GM19023 (cell line): ENCODE data around the gene RCOR2.

Experiments
- ATAC-seq: cut with Tn5 transposase; IDR thresholded peaks from one replicate; pipeline ENCODE4 v1.9.1; 2021; ENCODE audit warnings: mild to moderate bottlenecking, moderate library complexity; ENCODE audit not compliant: unreplicated experiment

Gene RCOR2

GRCh38 chr11:63923319-63923718 lies 6.4 kb upstream of the RCOR2 start:
- no peak for ATAC-seq

DNA sequence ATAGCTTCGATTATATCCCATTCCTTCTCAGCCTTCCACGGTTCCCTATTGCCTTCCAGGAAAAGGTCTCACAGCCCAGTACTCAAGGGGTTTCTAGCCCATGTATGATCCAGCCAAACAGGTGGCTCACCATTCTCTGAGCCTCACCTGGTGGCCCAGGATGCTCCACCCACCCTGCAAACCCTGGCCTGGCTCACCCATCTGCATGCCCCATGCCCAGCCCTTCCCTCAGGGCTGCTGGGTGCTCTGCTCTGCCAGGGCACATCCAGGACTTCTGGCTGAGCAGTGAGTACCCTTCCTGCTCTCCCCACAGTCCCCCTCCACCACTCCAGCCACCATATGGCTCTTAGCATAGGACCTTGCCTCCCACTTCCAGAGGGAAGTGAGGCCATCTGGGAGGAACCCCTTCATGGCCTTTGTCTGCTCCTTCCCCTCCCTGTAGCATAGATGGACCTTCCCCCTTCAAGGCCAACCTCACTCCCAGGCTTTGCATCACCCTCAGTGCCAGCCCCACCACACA lies 5.8 kb upstream of the RCOR2 start:
- ATAC-seq = no peak

- no peak for ATAC-seq
Observed at GRCh38 chr11:63920939-63921417, 4.0 kb upstream of the RCOR2 start.

DNA sequence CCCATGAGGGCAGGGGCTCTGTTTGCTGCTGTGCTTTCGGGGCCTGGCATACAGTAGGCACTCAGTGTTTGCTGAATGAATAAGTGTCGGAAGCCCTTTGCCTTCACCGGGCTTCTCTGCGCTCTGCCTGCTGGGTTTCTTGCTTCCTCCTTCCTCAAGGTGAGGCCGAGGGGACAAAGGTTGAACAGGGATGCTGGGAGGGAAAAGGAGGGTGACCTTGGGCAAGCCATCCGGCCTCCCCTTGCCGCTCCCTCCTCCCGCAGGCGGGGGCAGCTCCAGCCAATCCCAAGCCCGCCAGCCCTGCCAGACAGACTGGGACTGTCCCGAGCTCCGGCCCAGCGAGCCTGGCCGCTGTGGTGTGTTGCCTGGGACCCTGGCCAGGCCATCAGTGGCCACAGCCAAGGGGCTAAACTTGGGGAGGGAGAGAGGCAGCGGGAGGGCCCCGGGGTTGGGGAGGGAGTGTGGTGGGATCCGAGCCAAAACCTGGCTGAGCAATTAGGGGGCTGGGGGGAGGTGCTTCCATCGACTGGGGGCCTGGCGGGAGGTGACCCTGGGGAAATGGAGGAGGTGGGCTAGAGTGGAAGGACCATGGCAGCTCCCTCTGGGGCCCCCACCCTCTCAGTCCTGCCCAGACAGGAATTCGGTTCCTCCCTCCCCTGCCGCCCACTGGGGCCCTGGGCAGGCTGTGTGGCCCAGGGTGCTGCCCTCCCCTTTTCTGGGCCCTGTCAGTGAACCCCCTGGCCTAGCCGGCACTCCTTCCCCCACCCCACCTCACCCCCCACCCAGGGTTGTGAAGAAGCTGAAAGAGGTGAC lies 3.4 kb upstream of the RCOR2 start:
- no peak for ATAC-seq

- no peak for ATAC-seq
Observed at GRCh38 chr11:63919267-63920125, 2.5 kb upstream of the RCOR2 start.

DNA sequence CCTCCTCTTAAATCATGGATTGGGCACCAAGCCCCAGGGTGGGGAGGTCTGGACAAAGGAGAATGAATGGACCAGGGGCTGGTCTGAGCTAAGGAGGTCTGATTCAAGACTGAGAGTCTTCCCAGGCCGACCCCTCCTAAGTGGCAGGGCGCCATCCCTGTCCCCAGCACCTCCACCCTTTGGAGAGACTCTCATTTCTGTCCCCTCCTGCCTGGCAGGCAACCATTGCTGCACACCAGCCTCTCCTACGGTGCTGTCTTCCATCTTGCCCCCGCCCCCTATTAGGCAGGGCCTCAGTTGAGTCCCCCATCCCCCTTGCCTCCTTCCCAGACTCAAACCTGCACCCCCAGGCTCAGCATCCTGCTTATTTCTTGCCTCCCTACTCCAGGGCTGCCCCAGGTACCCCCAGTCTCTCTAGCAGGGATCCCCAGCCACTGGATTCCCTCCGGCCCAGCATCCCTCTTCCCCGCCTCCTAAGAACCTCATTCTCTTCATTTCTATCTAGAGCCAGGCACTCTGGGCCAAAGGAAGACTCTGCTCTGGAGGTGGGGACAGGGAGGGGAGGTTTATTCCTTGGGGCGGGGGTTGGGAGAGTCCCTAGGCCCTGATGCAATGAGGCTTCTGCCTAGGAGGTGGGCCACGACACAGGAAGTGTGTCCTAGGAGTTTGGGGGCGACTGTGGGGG lies 1.7 kb upstream of the RCOR2 start:
- ATAC-seq = no peak

DNA sequence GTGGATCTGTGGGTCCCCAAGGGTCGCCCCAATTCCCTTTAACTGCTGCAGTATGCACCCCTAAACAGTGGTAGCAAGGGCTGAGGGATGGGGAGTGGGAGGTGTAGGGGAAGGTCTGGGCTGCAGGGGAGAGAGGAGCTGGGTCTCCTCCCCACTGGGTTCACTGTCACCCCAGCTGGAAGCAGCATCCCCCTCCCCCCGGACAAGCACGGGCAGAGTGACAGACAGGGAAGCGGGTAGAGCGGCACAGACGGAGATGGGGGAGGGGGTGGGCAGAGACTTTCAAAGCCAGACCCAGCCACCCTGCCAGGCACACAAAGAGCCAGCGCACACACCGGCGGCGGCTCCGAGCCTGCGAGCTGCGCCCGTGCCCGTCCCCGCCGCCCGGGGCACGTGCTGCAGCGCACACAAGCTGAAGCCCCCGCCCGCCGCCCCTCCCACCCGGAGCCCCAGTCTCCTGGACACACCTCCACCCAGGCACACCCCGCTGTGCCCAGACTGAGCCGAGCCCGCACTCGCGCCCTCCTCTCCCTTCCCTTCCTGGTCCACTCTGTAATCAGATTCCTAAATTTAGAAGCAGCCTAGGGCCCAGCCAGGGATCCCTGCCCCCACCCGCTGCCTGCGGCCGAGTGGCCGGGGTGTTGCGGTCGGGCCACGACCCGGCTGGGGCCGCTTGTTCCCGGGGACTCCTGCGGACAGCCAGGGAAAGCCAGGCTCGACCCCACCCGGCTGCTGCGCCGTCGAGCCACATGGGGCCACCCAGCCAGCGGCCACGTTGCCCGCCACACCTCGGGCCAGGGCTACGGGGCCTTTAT lies 935 bp upstream of the RCOR2 start:
- ATAC-seq = no peak

GRCh38 chr11:63915961-63916836 lies 765 bp downstream of the RCOR2 start:
- no peak for ATAC-seq

DNA sequence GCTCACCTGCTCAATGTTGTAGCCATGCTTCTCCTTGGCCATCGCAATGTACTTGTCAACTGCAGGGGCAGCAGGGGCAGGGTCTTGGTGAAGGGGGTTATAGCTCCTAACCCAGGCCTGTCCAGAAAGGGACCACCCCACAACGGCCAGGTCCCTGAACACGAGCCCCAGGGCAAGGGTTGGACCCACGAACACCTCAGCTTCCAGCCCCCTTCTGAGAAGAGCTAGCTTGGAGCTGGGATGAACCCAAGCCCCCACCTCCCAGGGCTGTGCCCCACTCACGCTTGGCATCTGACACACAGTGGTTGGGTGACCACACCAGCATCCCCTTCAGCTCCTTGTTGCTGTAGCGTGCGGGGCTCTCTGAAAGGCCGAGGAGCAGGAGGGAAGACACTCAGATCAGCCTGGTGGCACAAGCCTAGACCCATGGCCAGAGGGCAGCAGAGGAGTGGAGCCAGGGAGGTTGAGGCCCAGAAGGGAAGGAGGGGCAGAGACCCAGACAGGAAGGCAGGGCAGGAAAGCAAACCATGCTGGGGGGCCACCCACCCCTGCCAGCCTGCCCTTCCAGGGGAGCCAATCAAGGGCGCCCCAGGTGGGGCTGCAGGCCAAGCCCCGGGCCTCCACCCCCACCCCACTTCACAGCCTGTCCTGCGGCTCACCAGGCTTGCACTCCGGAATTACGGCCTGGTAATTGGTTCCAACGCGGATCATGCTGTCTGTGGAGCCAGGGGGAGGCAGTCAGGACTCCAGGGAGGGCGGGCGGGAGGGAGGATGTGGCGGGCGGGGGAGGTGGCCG lies 1.9 kb downstream of the RCOR2 start:
- ATAC-seq = no peak

DNA sequence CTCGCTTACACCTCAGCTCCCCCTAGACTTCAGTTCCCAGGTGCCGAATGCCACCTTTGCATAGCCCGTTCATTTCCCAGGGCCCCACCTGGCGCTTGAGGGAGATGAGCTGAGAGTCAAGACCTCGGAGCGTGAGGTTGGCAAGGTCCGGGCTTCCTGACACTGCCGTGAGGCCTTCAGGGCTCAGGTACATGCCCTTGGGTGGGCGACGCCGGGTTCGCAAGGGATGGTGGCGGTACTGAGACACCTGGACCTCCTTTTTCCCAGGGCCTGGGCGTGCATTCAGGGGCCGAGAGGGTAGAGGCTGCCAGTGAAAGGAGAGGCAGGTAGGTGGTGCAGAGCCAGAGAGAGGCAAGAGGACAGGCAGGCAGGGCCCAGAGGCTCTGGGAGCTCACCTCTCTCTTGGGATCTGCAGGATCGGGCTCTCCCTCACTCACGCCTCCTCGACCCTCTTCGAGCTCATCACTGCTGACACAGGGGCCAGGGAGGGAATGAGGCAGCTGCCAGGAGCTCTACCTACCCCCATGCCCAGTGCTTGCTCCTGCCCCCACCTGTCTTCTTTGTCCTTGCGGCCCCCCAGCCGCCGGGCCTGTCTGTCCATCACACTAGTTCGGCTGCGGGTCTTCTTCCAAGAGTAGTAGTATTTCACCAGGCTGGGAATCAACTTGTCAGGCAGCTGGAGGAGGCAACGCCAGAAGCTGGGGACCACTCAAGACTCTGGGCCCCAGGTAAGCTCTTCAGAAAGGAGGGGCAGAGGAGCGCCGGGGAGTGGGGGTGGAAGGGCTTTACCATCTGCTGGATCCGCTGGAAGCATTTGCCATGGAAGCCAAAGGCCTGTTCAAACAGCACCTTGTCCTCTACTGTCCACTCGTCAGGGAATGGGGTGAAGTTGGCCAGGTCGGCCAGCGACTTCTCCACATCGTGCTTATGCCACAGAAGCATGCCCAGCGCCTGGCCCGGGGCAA lies 2.8 kb downstream of the RCOR2 start:
- no peak for ATAC-seq

GRCh38 chr11:63912678-63913077 lies 4.3 kb downstream of the RCOR2 start:
- no peak for ATAC-seq

DNA sequence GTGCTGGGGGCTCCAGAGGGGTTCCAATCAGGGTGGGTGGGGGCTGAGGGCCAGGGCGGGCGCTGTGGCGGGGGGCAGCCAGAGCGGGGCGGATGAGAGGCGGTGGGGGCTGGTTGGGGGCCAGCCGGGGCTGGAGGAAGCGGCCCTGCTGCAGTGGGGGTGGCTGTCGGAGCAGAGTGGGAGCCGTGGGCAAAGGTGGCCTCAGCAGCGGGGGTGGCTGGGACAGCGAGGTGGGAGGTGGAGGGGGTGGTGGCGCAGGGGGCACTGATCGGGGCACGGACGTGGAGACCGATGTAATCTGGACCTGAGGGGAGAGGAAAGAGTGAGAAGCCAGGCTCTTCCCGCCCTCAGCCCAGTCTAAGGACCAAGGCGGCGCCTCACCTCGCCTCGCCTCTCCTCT lies 5.1 kb downstream of the RCOR2 start:
- ATAC-seq = no peak

DNA sequence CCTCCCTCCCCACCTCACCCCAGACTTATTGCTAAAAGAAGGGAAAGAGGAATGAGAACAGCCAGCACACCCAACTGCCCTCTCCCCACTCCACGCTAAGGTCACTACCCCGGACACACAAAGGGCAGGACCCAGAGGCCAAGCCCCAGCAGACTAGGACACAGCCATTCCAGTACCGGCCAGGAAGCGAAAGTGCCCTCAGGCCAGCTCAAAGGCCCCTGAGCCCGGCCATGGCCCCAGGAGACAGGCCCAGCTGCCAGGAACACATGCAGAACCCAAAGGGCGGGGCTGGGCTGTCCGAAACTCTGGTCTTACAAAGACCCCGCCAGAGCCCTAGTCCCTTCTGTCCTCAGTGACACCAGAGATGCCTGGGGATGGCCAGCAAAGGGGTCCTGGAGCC lies 5.5 kb downstream of the RCOR2 start:
- ATAC-seq = no peak

DNA sequence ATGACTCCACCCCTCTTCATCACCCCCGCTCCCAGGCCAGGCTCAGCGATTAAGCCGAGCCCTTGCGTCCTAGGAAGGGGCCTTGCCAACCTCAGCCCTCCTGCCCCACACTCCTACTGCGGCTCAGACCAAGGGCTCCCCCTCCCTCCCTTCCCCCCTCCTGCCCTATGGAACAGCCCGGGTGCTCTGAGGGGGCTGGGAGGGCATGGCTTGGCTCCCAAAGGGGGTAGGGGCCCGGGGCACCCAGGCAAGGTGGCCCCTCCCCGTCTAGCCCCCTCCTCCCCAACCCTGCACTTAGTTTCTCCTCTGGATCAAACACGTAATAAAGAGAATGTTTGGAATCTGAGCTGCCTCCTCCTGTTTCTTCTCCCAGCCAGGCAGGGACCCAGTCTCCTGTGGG lies 6.3 kb downstream of the RCOR2 start:
- no peak for ATAC-seq

DNA sequence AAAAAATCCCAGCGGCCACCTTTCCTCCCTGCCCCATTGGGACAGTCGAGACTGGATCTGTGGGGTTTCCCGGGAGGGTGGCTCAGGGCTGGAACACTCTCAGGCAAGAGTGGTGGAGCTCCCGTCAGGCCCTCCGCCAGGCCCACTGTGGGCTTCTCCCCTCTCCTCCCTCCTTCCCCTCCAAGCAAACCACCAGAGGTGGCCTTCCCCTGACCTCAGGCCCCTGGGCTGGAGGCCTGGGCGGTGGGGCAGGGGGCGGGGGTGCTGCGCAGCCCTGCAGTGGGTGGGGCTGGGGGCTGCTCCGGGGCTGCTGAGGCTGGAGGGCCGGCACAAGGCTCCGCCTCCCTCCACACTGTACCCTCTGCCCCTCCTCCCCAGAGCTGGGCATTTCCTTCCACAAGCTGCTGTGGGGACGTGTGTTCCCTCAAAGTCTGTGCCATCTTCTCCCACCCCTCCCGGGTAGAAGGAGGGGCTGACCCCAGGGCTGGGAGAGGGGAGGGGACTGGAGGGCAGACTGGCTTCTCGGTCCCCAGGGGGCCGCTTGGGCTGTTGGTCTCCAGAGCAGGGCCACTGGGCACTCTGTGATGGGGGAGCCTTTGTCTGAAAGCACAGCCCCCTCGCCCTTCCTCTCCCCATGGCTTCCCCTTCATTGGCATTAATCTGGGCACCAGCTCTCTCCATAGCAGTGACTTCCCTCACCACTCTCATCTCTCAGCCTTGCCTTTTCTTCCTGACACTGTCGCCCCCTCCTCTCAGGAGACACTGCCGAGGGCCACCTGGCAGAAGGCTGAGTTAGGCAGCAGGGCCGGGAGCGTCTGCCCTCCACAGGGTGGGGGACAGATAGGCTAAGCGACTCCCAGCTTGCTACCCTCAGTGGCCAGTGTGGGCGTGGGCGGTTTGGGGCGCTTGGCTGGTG lies 7.1 kb downstream of the RCOR2 start:
- no peak for ATAC-seq

- ATAC-seq = no peak
Observed at GRCh38 chr11:63908631-63909401, 8.1 kb downstream of the RCOR2 start.
